ENCODE measurements around the gene KIRREL3.

Gene KIRREL3

DNA sequence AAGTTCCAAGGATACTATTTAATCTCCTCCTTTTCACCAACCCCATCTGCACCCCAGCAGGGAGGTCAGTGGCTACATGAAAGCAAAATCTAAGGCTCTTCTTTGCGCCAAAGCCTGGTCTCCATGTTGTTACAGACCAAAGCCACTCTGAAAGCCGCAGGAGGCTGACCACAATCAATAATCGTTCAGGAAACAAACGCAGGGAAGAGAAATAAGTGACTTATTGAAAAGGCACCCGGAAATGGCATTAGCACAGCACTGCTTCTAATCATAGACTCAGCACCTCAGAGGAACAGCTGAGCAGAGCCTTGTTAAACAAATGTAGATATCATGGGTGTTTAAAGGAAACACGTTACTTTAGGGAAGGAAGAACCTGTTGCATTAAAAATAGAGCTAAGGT lies 183.9 kb downstream of the KIRREL3 start:
- no peak overlapping the region for H3K9ac ChIP-seq (ENCODE audit: low read length)
- no peak overlapping the region for H3K4me3 ChIP-seq (ENCODE audit: insufficient read depth, low read length, poor library complexity, severe bottlenecking)
- H2AFZ ChIP-seq (ENCODE audit: low read depth, low read length, severe bottlenecking): no peak overlapping the region
- no peaks in the 10 kb centered on the region for H3K79me2 ChIP-seq (ENCODE audit: insufficient read depth, low read length)
- H4K20me1 ChIP-seq (ENCODE audit: low read depth, low read length): no peaks in the 10 kb centered on the region
- no peaks in the 10 kb centered on the region for H3K36me3 ChIP-seq (ENCODE audit: low read length)
- H3K27ac ChIP-seq (ENCODE audit: low read depth, low read length): no peak overlapping the region
- no peak overlapping the region for H3K4me2 ChIP-seq (ENCODE audit: low read depth, low read length, poor library complexity, severe bottlenecking)
- H3K27me3 ChIP-seq (ENCODE audit: low read length): no peaks in the 10 kb centered on the region
- no peak for TF ChIP-seq EZH2phosphoT487 (conservative IDR thresholded peaks at IDR 0.05; ENCODE audit: low read length)
- TF ChIP-seq, protein P1, sequence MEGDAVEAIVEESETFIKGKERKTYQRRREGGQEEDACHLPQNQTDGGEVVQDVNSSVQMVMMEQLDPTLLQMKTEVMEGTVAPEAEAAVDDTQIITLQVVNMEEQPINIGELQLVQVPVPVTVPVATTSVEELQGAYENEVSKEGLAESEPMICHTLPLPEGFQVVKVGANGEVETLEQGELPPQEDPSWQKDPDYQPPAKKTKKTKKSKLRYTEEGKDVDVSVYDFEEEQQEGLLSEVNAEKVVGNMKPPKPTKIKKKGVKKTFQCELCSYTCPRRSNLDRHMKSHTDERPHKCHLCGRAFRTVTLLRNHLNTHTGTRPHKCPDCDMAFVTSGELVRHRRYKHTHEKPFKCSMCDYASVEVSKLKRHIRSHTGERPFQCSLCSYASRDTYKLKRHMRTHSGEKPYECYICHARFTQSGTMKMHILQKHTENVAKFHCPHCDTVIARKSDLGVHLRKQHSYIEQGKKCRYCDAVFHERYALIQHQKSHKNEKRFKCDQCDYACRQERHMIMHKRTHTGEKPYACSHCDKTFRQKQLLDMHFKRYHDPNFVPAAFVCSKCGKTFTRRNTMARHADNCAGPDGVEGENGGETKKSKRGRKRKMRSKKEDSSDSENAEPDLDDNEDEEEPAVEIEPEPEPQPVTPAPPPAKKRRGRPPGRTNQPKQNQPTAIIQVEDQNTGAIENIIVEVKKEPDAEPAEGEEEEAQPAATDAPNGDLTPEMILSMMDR (IDR thresholded peaks at IDR 0.05; ENCODE audit: insufficient read depth, low read length, poor library complexity, severe bottlenecking): no peak
- no peaks in the 10 kb centered on the region for H3F3A ChIP-seq (ENCODE audit: insufficient read depth)
- H3K9me3 ChIP-seq (ENCODE audit: insufficient read depth, low read length): no peaks in the 10 kb centered on the region
- H3K9me2 ChIP-seq (replicated peaks; ENCODE audit: insufficient read depth, low read length): no peaks in the 10 kb centered on the region

DNA sequence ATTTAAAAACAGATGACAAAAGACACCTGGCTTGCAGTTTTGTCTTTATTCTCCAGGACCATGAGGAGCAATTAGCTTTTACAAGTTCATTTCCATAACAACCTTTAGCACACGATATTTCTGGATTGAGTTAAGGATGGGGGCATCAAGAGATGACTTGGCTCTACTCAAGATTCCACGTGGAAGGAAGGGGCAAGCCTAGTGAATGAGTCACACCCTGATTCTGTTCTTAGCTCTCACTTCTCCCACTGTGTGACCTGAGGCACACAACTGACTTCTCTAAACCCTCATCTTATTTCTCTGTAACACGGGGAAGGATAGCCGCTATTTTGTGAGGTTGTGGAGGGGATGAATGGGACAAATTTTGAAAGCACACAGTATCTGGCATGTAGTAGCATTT lies 185.5 kb downstream of the KIRREL3 start:
- no peaks in the 10 kb centered on the region for H3K9me2 ChIP-seq (replicated peaks; ENCODE audit: insufficient read depth, low read length)
- no peak overlapping the region for H3K9ac ChIP-seq (ENCODE audit: low read length)
- H3K27ac ChIP-seq (ENCODE audit: low read depth, low read length): no peak overlapping the region
- H3K36me3 ChIP-seq (ENCODE audit: low read length): no peaks in the 10 kb centered on the region
- no peaks in the 10 kb centered on the region for H3K27me3 ChIP-seq (ENCODE audit: low read length)
- no peak overlapping the region for H3K4me2 ChIP-seq (ENCODE audit: low read depth, low read length, poor library complexity, severe bottlenecking)
- no peaks in the 10 kb centered on the region for H4K20me1 ChIP-seq (ENCODE audit: low read depth, low read length)
- no peaks in the 10 kb centered on the region for H3K79me2 ChIP-seq (ENCODE audit: insufficient read depth, low read length)
- no peak overlapping the region for H3K4me3 ChIP-seq (ENCODE audit: insufficient read depth, low read length, poor library complexity, severe bottlenecking)
- H2AFZ ChIP-seq (ENCODE audit: low read depth, low read length, severe bottlenecking): no peak overlapping the region
- H3K9me3 ChIP-seq (ENCODE audit: insufficient read depth, low read length): no peaks in the 10 kb centered on the region
- H3F3A ChIP-seq (ENCODE audit: insufficient read depth): no peaks in the 10 kb centered on the region
- TF ChIP-seq, protein P1 (IDR thresholded peaks at IDR 0.05; ENCODE audit: insufficient read depth, low read length, poor library complexity, severe bottlenecking): no peak
- no peak for TF ChIP-seq EZH2phosphoT487 (conservative IDR thresholded peaks at IDR 0.05; ENCODE audit: low read length)

DNA sequence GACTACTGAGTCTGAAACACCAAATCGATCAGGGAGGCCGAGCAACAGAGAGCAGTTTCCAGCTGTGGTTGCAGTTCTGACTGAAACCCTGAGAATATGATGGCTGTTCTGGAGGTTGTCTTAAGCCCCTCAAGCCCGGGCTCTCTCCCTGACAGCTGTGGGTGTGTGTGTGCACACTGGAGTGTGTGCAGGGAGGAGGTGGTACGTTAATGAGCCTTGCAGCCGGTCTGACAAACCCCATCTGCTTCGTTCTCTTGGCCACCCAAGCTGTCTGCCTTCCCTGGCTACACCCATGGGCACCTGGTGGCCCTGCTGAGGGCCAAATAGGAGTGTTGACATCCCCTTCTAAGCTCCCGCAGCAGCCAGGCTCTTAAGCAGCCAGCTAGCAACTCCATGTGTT lies 189.8 kb downstream of the KIRREL3 start:
- no peak for TF ChIP-seq EZH2phosphoT487 (conservative IDR thresholded peaks at IDR 0.05; ENCODE audit: low read length)
- TF ChIP-seq, protein P1 (IDR thresholded peaks at IDR 0.05; ENCODE audit: insufficient read depth, low read length, poor library complexity, severe bottlenecking): no peak
- no peaks in the 10 kb centered on the region for H3K9me2 ChIP-seq (replicated peaks; ENCODE audit: insufficient read depth, low read length)

More for the DNA sequence above, 189.8 kb downstream of the KIRREL3 start:
- H3K36me3 ChIP-seq (ENCODE audit: low read length): no peaks in the 10 kb centered on the region
- H3K27ac ChIP-seq (ENCODE audit: low read depth, low read length): no peak overlapping the region
- H3K4me3 ChIP-seq (ENCODE audit: insufficient read depth, low read length, poor library complexity, severe bottlenecking): no peak overlapping the region
- H3K79me2 ChIP-seq (ENCODE audit: insufficient read depth, low read length): no peaks in the 10 kb centered on the region
- no peak overlapping the region for H3K4me2 ChIP-seq (ENCODE audit: low read depth, low read length, poor library complexity, severe bottlenecking)
- no peaks in the 10 kb centered on the region for H3F3A ChIP-seq (ENCODE audit: insufficient read depth)
- H2AFZ ChIP-seq (ENCODE audit: low read depth, low read length, severe bottlenecking): no peak overlapping the region
- H3K27me3 ChIP-seq (ENCODE audit: low read length): no peaks in the 10 kb centered on the region
- H3K9me3 ChIP-seq (ENCODE audit: insufficient read depth, low read length): no peaks in the 10 kb centered on the region
- H3K9ac ChIP-seq (ENCODE audit: low read length): no peak overlapping the region
- H4K20me1 ChIP-seq (ENCODE audit: low read depth, low read length): no peaks in the 10 kb centered on the region

Data from SU-DHL-6 (cell line).